NCI-H2029 treated with DMSO at 0.1 percent for 48 hours (cell line): ENCODE results near the gene USP17L30.
"Not testable (repeated sequence)": the region's sequence is repeated elsewhere in the genome, so short reads cannot be mapped to it uniquely, and the experiment has no call there.

ENCODE experiments used
- DNase-seq: peaks from one replicate; lab custom pipeline; 2025; lab: John Stamatoyannopoulos, UW

The USP17L30 gene, protein sequence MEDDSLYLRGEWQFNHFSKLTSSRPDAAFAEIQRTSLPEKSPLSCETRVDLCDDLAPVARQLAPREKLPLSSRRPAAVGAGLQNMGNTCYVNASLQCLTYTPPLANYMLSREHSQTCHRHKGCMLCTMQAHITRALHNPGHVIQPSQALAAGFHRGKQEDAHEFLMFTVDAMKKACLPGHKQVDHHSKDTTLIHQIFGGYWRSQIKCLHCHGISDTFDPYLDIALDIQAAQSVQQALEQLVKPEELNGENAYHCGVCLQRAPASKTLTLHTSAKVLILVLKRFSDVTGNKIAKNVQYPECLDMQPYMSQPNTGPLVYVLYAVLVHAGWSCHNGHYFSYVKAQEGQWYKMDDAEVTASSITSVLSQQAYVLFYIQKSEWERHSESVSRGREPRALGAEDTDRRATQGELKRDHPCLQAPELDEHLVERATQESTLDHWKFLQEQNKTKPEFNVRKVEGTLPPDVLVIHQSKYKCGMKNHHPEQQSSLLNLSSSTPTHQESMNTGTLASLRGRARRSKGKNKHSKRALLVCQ

DNA sequence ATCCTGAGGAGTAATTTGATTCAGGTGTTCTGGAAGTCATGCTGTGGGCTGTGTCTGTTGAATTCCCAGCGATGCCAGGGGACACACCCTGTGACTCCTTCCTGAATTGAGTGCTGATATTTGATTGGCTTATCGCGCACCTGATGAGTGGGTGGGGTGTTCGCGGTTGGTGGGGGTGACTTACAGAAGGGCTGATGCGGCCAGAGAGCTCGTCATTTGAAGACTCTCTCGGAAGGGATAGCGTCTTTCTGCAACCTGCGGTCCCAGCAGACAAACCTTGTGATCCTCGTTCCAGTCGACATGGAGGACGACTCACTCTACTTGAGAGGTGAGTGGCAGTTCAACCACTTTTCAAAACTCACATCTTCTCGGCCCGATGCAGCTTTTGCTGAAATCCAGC lies at the start of gene USP17L30:
Gene USP17L30 (plus strand): TSS at position 301 of the 400 bp plus-strand sequence. CDS start 0 bp downstream, at position 301.
- DNase-seq, result not testable (repeated sequence)

DNA sequence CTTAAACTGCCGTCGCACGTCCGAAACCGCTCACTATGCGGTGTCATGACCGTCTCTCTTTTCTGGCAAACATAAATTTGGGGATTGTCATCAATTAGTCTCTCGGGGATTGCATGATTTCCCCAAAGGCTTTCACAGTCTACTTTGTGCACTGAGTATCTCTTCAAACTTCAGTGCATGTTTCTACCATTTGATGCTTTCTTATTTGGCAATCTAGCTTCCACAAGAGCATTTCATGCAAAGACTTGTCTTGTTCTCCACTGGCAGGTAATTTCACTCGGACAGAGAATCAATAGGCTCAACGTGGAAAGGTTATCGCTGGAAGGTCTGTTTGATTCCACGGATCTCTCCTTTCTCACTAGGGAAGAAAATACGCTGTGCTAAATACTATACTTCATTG lies 38.7 kb upstream of the USP17L30 start:
- DNase-seq, result not testable (repeated sequence)

DNA sequence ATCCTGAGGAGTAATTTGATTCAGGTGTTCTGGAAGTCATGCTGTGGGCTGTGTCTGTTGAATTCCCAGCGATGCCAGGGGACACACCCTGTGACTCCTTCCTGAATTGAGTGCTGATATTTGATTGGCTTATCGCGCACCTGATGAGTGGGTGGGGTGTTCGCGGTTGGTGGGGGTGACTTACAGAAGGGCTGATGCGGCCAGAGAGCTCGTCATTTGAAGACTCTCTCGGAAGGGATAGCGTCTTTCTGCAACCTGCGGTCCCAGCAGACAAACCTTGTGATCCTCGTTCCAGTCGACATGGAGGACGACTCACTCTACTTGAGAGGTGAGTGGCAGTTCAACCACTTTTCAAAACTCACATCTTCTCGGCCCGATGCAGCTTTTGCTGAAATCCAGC lies 38.1 kb upstream of the USP17L30 start, which contains the start of gene USP17L24:
Gene USP17L24 (plus strand): TSS at position 301 of the 400 bp plus-strand sequence. CDS start 0 bp downstream, at position 301.
- DNase-seq, result not testable (repeated sequence)

DNA sequence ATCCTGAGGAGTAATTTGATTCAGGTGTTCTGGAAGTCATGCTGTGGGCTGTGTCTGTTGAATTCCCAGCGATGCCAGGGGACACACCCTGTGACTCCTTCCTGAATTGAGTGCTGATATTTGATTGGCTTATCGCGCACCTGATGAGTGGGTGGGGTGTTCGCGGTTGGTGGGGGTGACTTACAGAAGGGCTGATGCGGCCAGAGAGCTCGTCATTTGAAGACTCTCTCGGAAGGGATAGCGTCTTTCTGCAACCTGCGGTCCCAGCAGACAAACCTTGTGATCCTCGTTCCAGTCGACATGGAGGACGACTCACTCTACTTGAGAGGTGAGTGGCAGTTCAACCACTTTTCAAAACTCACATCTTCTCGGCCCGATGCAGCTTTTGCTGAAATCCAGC lies 33.3 kb upstream of the USP17L30 start, which contains the start of gene USP17L25:
Gene USP17L25 (plus strand): TSS at position 301 of the 400 bp plus-strand sequence. CDS start 0 bp downstream, at position 301.
- DNase-seq, result not testable (repeated sequence)

DNA sequence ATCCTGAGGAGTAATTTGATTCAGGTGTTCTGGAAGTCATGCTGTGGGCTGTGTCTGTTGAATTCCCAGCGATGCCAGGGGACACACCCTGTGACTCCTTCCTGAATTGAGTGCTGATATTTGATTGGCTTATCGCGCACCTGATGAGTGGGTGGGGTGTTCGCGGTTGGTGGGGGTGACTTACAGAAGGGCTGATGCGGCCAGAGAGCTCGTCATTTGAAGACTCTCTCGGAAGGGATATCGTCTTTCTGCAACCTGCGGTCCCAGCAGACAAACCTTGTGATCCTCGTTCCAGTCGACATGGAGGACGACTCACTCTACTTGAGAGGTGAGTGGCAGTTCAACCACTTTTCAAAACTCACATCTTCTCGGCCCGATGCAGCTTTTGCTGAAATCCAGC lies 28.6 kb upstream of the USP17L30 start, which contains the start of gene USP17L26:
Gene USP17L26 (plus strand): TSS at position 301 of the 400 bp plus-strand sequence. CDS start 0 bp downstream, at position 301.
- DNase-seq, result not testable (repeated sequence)

DNA sequence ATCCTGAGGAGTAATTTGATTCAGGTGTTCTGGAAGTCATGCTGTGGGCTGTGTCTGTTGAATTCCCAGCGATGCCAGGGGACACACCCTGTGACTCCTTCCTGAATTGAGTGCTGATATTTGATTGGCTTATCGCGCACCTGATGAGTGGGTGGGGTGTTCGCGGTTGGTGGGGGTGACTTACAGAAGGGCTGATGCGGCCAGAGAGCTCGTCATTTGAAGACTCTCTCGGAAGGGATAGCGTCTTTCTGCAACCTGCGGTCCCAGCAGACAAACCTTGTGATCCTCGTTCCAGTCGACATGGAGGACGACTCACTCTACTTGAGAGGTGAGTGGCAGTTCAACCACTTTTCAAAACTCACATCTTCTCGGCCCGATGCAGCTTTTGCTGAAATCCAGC lies 23.8 kb upstream of the USP17L30 start, which contains the start of gene USP17L5:
Gene USP17L5 (plus strand): TSS at position 301 of the 400 bp plus-strand sequence. CDS start 0 bp downstream, at position 301.
- DNase-seq, result not testable (repeated sequence)

DNA sequence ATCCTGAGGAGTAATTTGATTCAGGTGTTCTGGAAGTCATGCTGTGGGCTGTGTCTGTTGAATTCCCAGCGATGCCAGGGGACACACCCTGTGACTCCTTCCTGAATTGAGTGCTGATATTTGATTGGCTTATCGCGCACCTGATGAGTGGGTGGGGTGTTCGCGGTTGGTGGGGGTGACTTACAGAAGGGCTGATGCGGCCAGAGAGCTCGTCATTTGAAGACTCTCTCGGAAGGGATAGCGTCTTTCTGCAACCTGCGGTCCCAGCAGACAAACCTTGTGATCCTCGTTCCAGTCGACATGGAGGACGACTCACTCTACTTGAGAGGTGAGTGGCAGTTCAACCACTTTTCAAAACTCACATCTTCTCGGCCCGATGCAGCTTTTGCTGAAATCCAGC lies 19.1 kb upstream of the USP17L30 start, which contains the start of gene USP17L27:
Gene USP17L27 (plus strand): TSS at position 301 of the 400 bp plus-strand sequence. CDS start 0 bp downstream, at position 301.
- not testable (repeated sequence) for DNase-seq

DNA sequence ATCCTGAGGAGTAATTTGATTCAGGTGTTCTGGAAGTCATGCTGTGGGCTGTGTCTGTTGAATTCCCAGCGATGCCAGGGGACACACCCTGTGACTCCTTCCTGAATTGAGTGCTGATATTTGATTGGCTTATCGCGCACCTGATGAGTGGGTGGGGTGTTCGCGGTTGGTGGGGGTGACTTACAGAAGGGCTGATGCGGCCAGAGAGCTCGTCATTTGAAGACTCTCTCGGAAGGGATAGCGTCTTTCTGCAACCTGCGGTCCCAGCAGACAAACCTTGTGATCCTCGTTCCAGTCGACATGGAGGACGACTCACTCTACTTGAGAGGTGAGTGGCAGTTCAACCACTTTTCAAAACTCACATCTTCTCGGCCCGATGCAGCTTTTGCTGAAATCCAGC lies 14.3 kb upstream of the USP17L30 start, which contains the start of gene USP17L28:
Gene USP17L28 (plus strand): TSS at position 301 of the 400 bp plus-strand sequence. CDS start 0 bp downstream, at position 301.
- DNase-seq, result not testable (repeated sequence)

DNA sequence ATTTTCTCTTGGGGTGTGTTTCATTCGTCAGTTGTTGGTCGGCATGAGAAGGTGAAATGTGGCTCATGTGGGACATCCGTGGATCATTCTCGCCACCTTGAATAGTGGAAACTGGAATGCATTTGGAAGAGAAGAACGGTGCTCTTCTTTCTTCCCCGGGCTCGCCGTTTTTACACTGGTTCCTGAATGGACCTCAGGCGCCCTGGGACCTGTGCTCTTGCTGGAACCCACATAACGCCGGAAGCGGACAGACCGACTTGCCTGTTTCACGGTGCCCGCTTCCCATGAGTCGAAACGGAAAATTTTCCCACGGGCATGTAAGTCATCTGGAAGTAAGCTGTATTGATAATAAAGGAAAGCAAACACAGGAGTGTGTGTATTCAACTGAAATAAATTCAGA lies 12.1 kb upstream of the USP17L30 start:
- not testable (repeated sequence) for DNase-seq

DNA sequence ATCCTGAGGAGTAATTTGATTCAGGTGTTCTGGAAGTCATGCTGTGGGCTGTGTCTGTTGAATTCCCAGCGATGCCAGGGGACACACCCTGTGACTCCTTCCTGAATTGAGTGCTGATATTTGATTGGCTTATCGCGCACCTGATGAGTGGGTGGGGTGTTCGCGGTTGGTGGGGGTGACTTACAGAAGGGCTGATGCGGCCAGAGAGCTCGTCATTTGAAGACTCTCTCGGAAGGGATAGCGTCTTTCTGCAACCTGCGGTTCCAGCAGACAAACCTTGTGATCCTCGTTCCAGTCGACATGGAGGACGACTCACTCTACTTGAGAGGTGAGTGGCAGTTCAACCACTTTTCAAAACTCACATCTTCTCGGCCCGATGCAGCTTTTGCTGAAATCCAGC lies 9.6 kb upstream of the USP17L30 start, which contains the start of gene USP17L29:
Gene USP17L29 (plus strand): TSS at position 301 of the 400 bp plus-strand sequence. CDS start 0 bp downstream, at position 301.
- not testable (repeated sequence) for DNase-seq

DNA sequence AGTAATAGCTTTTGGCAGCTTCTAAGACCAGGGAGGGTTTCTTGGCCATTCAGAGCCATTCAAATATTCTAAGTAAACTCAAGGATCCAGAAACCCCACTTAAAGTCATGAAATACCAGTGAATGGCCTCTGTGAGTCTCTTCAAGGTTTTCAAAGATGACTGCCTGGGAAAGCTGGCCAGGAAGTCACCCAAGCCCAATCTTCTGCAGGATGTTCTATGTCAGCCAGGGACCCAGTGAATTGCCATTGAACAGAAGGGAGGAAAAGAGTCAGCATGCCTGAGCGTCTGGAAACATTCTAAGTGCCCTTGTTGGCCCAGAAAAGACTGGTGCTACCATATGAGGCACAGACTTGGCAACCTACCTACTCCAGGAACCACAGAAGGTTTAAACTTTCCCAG lies 17.0 kb downstream of the USP17L30 start:
- DNase-seq, result not testable (repeated sequence)

DNA sequence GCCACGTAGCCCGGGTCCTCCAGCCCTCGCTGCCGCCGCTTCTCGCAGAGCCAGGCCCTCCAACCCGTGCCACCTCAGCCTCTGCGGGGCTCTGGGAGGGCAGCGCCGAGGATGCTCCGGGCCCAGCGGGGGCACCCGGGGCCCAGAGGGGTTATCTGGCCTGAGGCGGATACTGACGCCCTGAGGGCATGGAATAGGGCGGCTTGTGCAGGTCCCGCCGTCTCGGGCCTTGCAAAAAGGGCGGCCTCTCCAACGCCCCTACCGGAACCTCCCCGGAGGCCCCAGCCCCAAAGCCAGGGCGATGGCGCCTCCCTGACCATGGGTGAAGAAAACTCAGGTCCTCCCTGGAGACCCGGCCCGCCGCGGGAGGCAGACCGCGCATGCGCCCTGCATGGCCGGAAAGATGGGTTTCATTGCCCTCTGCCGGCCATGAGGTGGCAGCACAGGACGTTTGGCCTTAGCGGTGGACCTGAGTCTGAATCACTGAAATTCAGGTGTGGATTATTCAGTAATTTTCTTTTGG lies 18.1 kb downstream of the USP17L30 start:
- DNase-seq, result not testable (repeated sequence)

DNA sequence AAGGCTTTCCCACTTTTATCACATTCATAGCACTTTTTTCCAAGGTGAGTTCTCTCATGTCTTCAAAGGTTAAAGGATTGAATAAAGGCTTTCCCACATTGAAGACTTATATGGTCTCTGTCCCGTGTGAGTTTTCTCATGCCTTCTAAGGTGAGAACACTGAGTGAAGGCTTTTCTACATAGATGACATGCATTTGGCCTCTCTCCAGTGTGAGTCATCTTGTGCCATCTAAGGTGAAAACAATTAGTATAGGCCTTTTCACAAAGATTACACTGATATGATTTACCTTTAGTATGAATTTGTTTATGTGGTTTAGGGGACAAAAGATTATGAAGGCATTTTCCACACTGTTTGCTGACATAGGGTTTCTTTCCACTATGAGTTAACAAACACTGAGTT lies 21.2 kb downstream of the USP17L30 start:
- DNase-seq, result no peak

DNA sequence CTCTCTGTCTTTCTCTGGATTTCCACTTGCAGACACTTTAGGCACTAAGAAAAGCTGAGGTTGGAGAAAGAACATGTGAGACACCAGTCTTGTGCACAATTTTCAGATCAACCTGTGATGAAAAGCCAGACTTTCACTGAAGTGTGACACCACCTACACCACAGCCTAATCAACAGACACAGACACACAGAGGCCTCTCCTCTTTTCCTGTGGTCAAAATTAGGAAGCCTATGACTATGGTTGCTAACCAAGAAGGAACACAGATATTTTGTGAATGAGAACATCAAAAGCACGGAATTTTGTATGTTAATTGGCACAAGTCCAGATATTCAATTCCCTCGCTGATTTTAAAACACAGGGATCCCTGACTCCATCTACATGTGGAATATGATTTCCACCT lies 26.1 kb downstream of the USP17L30 start:
- not testable (repeated sequence) for DNase-seq

DNA sequence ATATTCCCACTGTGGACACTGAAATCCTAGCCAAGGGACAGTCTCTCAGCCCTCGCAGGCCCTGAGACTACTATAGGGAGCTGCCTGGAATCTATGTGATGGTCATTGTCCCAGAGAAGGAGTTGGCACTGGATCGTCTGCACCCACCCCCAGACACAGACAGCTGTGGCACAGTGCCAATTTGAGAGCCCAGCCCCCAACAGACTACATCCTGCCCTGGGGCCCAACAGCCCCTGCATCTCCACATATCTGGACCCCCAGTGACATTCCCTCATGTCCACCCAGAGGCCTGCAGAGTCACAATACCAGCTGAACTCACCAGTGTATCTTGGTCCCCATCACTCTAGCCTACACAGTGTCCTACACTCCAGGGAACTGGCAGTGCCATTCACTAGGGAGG lies 42.8 kb downstream of the USP17L30 start:
- DNase-seq, result not testable (repeated sequence)

DNA sequence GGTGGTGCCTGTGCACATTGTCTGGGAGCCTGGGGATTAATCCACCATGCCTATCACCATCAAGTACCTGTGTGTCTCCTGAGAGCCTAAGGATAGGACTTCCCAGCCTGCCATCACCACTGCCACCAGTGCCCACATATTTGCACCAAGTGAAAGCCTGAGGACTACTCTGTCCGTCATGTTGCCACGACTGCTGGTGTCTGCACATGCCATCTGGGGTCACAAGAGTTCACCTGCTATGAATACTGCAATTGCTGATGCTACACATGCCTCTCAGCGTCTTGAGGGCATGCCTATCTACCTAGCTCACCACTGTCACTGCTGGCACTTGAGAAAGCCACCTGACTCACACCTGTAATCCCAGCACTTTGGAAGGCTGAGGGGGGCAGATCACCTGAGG lies 43.6 kb downstream of the USP17L30 start:
- not testable (repeated sequence) for DNase-seq

DNA sequence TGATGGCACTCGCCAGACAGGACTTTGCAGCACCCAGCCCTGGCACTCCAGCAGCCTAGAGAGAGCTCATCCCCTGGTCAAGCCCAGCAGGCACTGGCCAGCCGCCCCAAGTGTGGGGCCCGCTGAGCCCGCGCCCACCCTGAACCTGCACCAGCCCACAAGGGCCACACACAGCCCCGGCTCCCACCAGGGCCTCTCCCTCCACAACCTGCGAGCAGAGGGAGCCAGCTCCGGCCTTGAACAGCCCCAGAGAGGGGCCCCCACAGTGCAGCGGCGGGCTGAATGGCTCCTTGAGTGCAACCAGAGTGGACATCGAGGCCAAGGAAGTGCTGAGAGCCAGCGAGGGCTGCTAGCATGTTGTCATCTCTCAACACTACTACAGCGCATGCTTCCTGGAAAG lies 46.9 kb downstream of the USP17L30 start:
- DNase-seq, result no peak
